Left colon (tissue), 2 donors: ENCODE data around the gene RNF151. TPM values are rescaled to one million over a fixed set of nuclear protein-coding genes. Genes with fewer than 3 reads are reported as not detected.
A peak's percentile ranks its signal among the peaks of the same experiment; 100 is the strongest.
"Not testable (repeated sequence)": the region's sequence is repeated elsewhere in the genome, so short reads cannot be mapped to it uniquely, and the experiment has no call there.

Experiments
- ATAC-seq: fragments of 200-7000 bp; cut with Tn5 transposase; one replicate; pipeline ENCODE4 v1.9.1; 2020; ENCODE audit warnings: mild to moderate bottlenecking, moderate library complexity
- DNase-seq, 2 donors: peaks; one replicate each; pipeline ENCODE4 v3.0.0-alpha.2; 2020
- intact Hi-C, 2 donors: fragments of 100-400 bp; cut with DNase I in 1 of 2; cut with micrococcal nuclease in 1 of 2; formaldehyde crosslinking; loops; one replicate each; pipeline versions ENCODE4 v1.11.2 to v1.14.0; 2022; cut with DNase I, micrococcal nuclease
- long read RNA-seq: library from polyadenylated mRNA; unstranded; transcript quantifications from one replicate; pipeline ENCODE4 v2.0.0, GENCODE V29; 2021
- total RNA-seq, 2 donors: library from RNA; stranded (reverse); fragmentation: NEBNext Ultra II Directional; extraction: Animal tissue kit (Norgen Biotek cat#: 25700); gene quantifications; one replicate each; pipeline ENCODE4 v1.2.1, GENCODE V29; 2021
- donor health status: DM: no; HTN: no; CAD: no.
- donor health status: DM: yes; HTN: yes; CAD: no.

Gene RNF151, protein sequence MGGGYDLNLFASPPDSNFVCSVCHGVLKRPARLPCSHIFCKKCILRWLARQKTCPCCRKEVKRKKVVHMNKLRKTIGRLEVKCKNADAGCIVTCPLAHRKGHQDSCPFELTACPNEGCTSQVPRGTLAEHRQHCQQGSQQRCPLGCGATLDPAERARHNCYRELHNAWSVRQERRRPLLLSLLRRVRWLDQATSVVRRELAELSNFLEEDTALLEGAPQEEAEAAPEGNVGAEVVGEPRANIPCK
- total RNA-seq, result not detected
- long read RNA-seq, result 0 reads

- ATAC-seq, result no peak
- DNase-seq, result peak in 1 of 2 donors; percentile 6
- intact Hi-C loops, result no loop called here
Measured at GRCh38 chr16:1966460-1966859, at the start of gene RNF151. Gene RNF151, plus strand, starts transcription at chr16:1966856. Its CDS starts 26 bp downstream, at chr16:1966882.

DNA sequence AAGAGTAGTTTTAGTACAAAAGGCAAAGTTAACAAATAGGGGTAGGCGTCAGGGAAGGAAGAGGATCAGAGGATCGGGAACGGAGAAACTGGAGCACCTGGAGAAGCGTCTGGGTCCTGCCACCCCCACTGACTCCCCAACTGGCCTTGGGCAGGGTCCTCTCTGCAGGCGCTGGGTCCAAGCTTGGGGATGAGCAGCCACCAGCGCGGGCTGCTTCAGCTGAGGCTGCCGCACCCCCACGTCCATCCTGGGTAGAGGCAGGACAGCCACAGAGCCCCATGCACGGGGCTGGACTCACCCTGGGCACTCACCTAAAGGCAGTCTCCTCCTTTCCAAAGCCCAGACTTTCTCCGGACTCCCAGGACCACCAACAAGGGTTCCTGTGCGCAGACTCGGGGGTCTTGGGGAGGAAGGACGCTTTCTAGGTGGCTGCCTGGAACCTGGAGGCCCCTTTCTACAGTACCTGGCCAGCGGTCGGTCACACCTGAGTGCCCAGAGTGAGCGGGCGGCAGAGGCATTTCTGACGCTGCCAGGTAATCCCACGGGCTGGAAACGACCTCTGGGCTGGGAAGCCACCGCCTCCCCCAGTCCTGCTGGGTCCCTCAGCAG lies 49.5 kb upstream of the RNF151 start:
- DNase-seq (no peak), ATAC-seq (no peak)
- intact Hi-C loops, result no loop called here

DNA sequence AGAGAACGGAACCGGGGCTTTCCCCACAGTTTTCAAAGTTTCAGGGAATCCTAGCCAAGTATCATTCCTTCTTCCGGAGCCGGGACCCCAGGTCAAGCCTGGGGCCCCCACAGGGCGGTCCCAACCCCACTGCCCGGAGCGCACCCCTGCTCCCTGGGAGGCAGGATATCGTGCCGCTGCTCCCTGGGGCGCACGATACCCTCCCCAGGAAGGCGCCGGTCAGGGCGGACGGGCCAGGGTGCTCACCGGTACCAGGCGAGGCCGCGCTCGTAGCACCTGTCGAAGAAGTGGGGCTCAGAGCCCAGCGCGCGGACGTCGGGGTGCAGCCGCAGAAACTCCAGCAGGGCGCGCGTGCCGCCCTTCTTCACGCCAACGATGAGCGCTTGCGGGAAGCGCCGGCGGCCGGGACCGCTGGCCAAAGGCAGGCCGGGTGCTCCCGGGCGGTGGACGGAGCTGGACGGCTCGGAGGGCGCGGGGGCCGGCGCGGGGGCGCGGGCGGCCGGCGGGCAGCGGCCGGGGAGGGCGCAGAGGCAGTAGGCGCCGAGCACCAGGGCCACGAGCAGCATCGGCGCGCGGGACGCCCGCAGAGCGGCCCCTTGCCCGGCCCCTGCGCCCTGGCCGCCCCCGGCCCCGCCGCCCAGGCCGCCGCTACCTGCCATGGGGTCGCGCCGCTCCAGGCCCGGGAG lies 48.8 kb upstream of the RNF151 start:
- DNase-seq (no peak), ATAC-seq (no peak)
- intact Hi-C loops, result no loop called here

GRCh38 chr16:1918351-1919326 lies 48.0 kb upstream of the RNF151 start, which contains the start of gene HS3ST6:
Gene HS3ST6, minus strand, starts transcription at chr16:1918415. Its CDS starts 92 bp downstream, at chr16:1918323.
- intact Hi-C loops, result no loop called here
- DNase-seq (peak in 1 of 2 donors; percentile 53), ATAC-seq (peak; percentile 28)

GRCh38 chr16:1919327-1919998 lies 47.2 kb upstream of the RNF151 start:
- intact Hi-C loops, result no loop called here
- ATAC-seq (no peak), DNase-seq (no peak)

- not testable (repeated sequence) for DNase-seq, ATAC-seq
- intact Hi-C loops, result loop anchor here in 1 of 2 donors (5.0 kb wide), 1 partner anchor 58 kb away; no protein-coding TSS in a partner anchor
Measured at GRCh38 chr16:1920122-1920521, 46.5 kb upstream of the RNF151 start.

- ATAC-seq (peak; percentile 53), DNase-seq (peak in 1 of 2 donors; percentile 69)
- intact Hi-C loops, result loop anchor here in 1 of 2 donors (5.0 kb wide), 1 partner anchor 58 kb away; no protein-coding TSS in a partner anchor
Measured at GRCh38 chr16:1920727-1921171, 45.9 kb upstream of the RNF151 start.

DNA sequence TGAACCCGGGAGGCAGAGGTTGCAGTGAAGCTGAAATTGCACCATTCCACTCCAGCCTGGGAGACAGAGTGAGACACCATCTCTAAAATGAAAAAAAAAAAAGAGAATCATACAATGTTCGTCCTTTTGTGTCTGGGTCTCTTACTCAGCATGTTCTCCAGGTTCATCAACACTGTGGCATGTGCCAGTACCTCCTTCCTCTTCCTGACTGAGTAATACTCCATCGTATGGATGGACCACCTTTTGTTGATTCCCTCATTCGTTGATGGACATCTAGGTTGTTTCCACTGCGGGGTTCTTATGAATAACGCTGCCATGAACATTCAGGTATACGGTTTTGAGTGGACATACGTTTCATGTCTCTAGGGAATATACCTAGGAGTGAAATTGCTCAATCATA lies 44.3 kb upstream of the RNF151 start:
- intact Hi-C loops, result loop anchor here in 1 of 2 donors (5.0 kb wide), 1 partner anchor 60 kb away; no protein-coding TSS in a partner anchor
- ATAC-seq (no peak), DNase-seq (no peak)

GRCh38 chr16:1923299-1924034 lies 43.2 kb upstream of the RNF151 start:
- intact Hi-C loops, result loop anchor here in 1 of 2 donors (5.0 kb wide), 1 partner anchor 61 kb away; no protein-coding TSS in a partner anchor
- DNase-seq (peak; percentile 56 to 76), ATAC-seq (peak; percentile 89)

DNA sequence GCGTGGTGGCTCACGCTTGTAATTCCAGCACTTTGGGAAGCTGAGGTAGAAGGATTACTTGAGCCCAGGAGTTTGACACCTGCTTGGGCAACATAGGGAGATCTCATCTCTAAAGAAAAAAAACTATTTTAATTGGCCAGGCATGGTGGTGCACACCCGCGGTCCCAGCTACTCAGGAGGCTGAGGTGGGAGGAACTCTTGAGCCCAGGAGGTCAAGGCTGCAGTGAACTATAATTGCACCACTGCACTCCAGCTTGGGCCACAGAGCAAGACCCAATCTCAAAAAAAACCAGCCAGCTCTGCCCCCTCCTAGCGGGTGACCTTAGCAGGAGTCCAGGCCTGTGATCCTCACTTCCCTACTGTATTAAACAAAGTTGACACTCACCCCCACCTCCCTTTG lies 42.6 kb upstream of the RNF151 start:
- intact Hi-C loops, result loop anchor here in 1 of 2 donors (5.0 kb wide), 1 partner anchor 62 kb away; no protein-coding TSS in a partner anchor
- ATAC-seq, result no peak
- DNase-seq, result no peak

- intact Hi-C loops, result no loop called here
- no peak for ATAC-seq
- no peak for DNase-seq
Measured at GRCh38 chr16:1926271-1926670, 40.4 kb upstream of the RNF151 start.

GRCh38 chr16:1929105-1929504 lies 37.6 kb upstream of the RNF151 start:
- ATAC-seq (peak; percentile 66), DNase-seq (peak in 1 of 2 donors; percentile 53)
- intact Hi-C loops, result no loop called here

- intact Hi-C loops, result loop anchor here in 1 of 2 donors (5.0 kb wide), 1 partner anchor 67 kb away; no protein-coding TSS in a partner anchor
- DNase-seq (peak; percentile 77 to 92), ATAC-seq (peak; percentile 88)
Measured at GRCh38 chr16:1929578-1930337, 36.9 kb upstream of the RNF151 start.

GRCh38 chr16:1930338-1930720 lies 36.3 kb upstream of the RNF151 start:
- no peak for ATAC-seq
- DNase-seq, result no peak
- intact Hi-C loops, result loop anchor here in 1 of 2 donors (5.0 kb wide), 1 partner anchor 68 kb away; no protein-coding TSS in a partner anchor

DNA sequence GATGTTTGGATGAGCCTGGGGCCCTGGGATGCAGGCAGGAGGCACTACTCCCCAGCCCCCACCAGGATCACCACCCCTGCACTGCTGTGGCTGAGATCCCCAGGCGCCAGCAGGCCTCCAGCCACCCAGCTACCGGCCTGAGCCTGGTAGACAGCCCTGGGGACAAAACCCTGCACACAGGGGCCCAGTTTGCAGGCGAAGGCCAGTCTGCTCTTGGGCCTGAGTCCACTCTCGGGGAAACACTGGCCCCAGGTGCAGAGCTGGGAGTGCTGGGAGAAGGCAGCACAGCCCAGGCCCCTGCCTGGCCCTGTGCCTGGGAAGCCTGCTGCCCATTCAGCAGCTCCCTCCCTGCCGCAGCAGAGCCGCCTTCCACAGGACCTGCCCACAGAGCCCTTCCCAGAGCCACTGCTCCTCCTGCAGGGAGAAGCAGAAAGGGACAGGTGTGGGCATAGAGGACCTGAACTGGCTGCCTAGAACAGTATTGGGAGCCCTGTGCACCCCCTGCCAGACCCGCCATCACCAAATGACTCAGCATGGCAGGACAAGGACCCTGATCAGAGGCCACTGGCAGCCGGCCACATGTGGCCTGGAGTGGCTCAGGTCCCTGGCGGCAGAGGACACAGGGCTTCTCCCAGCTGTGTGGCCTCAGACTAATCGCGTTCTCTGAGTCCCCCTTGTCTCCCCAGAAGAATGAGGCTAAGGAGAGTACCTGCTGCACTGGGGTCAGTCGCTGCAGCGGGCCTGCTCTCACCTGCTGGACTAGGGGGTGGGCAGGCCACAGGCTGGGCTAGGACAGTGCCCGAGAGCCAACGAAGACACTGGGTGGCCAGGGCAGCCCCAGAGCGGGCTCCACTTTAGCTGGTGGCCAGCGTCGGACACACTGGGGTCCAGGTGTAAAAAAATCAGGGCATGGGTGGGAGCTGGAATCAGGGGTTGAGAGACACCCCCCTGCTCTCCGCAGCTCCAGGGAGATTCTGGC lies 34.3 kb upstream of the RNF151 start:
- peak; percentile 67 for ATAC-seq
- intact Hi-C loops, result loop anchor here in 1 of 2 donors (5.0 kb wide), 1 partner anchor 70 kb away; no protein-coding TSS in a partner anchor
- DNase-seq, result peak in 1 of 2 donors; percentile 59
